MM.1S (cell line): ENCODE results near the gene CPEB2.

ENCODE experiments used
- EZH2 ChIP-seq: fragments of 300-600 bp; sonication (generic); optimal IDR thresholded peaks from 2 replicates; pipeline ENCODE3; 2017; ENCODE audit warnings: low read depth, mild to moderate bottlenecking, antibody characterized with exemption, low read length, mixed read lengths
- TF ChIP-seq, protein P1 (sequence below): fragments of 300-600 bp; sonication (generic); IDR thresholded peaks from 2 replicates; pipeline ENCODE4 v1.5.1; 2016; ENCODE audit warnings: antibody characterized with exemption, low read length, mixed read lengths

- TF ChIP-seq, protein P1, sequence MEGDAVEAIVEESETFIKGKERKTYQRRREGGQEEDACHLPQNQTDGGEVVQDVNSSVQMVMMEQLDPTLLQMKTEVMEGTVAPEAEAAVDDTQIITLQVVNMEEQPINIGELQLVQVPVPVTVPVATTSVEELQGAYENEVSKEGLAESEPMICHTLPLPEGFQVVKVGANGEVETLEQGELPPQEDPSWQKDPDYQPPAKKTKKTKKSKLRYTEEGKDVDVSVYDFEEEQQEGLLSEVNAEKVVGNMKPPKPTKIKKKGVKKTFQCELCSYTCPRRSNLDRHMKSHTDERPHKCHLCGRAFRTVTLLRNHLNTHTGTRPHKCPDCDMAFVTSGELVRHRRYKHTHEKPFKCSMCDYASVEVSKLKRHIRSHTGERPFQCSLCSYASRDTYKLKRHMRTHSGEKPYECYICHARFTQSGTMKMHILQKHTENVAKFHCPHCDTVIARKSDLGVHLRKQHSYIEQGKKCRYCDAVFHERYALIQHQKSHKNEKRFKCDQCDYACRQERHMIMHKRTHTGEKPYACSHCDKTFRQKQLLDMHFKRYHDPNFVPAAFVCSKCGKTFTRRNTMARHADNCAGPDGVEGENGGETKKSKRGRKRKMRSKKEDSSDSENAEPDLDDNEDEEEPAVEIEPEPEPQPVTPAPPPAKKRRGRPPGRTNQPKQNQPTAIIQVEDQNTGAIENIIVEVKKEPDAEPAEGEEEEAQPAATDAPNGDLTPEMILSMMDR = no peak
- TF ChIP-seq EZH2 = no peak
Measured at GRCh38 chr4:15068298-15068697, 66.0 kb downstream of the CPEB2 start.
